Loucy (cell line): Measurements from ENCODE around the gene JOSD2.

Experiments
- CTCF ChIP-seq: fragments of 200-600 bp; sonication (generic); conservative IDR thresholded peaks from 2 replicates; pipeline ENCODE4 v1.5.1; 2014; ENCODE audit warnings: mild to moderate bottlenecking, antibody characterized with exemption, low read length
- EZH2phosphoT487 ChIP-seq: fragments of 200-600 bp; IDR thresholded peaks from 2 replicates; pipeline ENCODE4 v1.6.1; 2018; ENCODE audit warnings: antibody characterized with exemption, mild to moderate bottlenecking, moderate library complexity, borderline replicate concordance

- TF ChIP-seq CTCF (no peak), EZH2phosphoT487 (no peak)
Observed at GRCh38 chr19:50467566-50467965, 43.4 kb downstream of the JOSD2 start.
